ENCODE results near the gene LCE2D.

Gene LCE2D

DNA sequence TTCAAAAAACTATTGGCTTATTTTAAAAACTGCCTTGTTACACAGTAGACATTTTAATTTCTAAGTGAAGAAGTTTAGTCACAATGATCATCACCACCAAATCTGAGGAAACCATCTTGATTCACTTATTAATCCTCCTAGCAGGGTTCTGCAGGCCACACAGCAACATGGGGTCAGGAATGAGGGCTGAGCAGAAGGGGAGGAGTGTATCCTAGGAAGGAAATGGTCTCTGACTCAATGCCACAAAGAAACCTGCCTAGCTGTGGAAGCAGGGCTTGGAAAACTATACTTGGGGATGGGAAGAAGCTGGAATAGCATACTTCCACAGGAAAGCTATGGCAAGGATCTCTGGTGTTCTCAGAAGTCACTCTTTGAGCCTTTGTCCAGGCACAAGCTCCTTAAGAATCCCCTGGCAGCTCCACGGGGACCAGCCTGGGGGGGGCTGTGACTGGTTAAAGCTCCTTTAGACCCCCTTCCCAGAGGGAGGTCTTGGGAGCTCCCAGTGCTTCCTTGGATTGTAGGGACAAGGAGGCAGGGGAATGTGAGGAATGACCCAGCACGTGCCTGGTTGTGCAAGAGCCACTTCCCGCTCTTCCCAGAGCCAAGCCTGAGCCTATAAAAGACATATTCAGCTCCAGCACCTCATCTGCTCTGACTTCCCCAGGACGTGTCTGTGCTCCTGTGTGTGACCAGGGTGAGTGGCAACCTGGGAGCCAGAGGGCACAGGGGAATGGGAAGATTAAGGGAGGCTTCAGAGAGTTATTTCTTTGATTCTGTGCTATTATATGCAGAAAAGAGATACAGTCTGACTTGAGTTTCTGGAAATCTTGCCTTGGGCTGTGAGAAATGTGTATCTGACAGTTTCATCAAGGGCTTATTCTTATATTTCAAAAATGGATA, 34.8 kb downstream of the LCE2D start, which contains the start of gene LCE2A:
Gene LCE2A, plus strand, starts transcription at position 645 of the 900 bp plus-strand sequence. CDS start 557 bp downstream, outside the sequence.
- DNase-seq (ENCODE audit: low spot score): no peak

DNA sequence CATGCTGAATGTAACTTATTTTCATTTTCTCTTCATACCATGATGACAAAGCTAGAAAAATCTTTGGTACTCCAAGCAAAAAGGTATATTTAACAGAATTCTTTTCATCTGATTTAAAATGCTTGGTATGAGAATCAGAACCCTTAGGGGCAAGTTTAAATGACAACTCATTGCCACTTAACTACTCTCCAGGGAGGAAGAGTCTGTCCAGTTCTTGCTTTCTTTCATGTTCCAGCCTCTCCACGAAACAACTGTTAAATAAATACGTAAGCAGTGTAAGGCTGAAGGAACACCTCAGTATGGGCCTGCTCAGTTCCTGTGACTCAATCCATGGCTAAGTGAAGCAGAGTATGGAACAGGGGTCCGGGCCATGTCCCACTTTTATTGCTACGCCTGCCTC, 36.6 kb downstream of the LCE2D start:
- no peak for DNase-seq (ENCODE audit: low spot score)

DNA sequence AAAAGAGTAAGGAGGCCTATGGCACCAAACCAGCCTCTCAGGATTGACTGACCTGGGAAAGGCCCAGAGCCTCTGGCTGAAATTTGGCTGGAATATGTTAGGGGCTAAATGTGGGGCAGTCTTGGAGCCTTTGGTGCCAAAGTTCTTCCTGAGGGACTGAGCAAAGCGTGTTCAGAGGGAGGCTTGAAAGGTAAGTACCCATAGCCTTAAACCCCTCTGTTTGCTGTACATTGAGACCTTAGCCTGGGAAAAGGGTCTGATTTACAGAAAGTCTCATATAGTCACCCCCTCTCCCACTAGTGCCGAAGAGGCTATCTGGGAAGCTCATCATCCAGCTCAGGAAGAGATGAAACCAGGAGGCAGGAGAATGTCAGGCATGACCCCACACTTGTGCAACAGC, 44.7 kb downstream of the LCE2D start, which contains the start of gene LCE4A:
Gene LCE4A, plus strand, starts transcription at position 301 of the 400 bp plus-strand sequence. CDS start 916 bp downstream, outside the sequence.
- no peak for DNase-seq (ENCODE audit: low spot score)

Measured in pons (tissue), 1 donor.